HG03378 (cell line): Measurements from ENCODE around the gene TMEM125.

ENCODE experiments used
- ATAC-seq: cut with Tn5 transposase; IDR thresholded peaks from one replicate; pipeline ENCODE4 v1.9.1; 2021; ENCODE audit warnings: mild to moderate bottlenecking, moderate library complexity; ENCODE audit not compliant: unreplicated experiment

Gene TMEM125

GRCh38 chr1:43272576-43273571 is 3.1 kb downstream of the TMEM125 start:
- no peak for ATAC-seq

GRCh38 chr1:43273708-43274107 is 3.9 kb downstream of the TMEM125 start:
- ATAC-seq = no peak

- ATAC-seq = no peak
Observed at GRCh38 chr1:43274125-43274803, 4.5 kb downstream of the TMEM125 start.

DNA sequence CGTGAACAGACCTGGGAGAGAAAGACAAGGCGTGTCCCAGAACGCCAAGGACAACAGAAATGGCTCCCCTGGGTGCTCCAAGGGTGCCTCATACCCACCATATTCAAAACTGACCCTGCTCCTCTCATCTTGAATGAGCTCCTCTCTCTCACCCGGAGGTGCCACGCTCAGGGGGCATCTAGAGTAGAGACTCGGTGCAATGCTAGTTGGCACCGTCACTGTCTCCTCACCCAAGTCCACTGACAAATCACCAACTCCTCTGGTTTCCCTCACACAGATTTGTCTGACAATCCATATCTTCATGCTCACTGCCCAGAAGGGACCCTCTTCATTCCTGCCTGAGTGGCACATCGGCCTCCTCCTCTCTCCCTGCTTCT is 5.0 kb downstream of the TMEM125 start:
- ATAC-seq = no peak

- ATAC-seq = no peak
Observed at GRCh38 chr1:43275826-43276620, 6.2 kb downstream of the TMEM125 start.

DNA sequence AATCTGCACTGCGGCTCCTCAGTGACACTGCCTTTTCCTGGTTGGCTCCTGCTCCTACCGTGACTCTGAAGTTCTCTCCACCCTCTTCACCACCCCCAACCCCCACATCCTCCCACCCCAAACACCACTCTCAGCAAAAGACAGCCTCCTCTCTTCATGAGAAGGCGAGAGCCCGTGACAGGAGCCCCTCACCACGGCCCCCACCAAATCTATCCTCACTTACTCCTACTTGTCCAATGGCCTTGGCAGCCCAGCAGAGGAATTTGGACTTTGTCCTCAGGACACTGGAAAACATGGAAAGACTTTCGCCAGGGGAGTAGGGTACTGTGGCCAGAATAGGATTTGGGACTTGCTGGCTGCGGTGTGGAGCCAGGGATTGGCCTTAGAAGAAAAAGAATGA is 6.9 kb downstream of the TMEM125 start:
- no peak for ATAC-seq

DNA sequence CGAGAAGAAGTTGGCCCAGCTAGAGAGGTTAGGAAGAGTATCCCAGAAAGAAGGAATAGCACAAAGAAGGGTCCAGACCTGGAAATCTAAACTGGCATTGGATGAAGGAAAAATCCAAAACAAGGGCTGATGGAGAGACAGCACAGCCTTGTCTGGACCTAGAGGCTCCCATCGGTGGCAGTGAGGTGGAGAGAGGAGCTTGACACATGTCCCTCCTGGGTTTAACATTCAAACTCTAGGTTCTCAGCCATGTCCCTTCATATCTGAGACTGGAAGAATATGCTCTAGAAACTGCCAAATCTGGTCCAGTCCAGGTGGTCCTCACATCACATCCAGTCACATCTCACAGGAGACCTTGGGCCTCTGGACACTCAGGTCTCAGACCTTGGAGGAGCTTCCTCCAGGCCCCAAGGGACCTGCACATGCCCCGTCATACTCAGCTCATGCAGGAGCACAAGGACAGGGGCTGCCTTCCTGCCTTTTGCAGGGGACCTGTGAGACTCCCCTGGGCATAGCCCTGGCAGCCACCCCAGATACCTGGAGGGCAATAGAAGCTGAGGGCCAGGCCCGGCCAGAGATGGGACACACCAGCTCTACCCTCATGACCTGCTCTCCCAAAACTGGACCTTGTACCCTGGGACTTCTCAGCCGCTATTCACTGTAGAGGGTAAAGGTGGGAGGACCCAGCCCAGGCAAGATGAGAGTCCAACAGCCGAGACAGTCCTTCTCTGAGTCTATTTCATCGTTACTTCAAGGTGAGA is 7.5 kb downstream of the TMEM125 start:
- no peak for ATAC-seq

GRCh38 chr1:43279161-43279560 is 9.4 kb downstream of the TMEM125 start:
- no peak for ATAC-seq

GRCh38 chr1:43279666-43280065 is 9.9 kb downstream of the TMEM125 start:
- no peak for ATAC-seq

DNA sequence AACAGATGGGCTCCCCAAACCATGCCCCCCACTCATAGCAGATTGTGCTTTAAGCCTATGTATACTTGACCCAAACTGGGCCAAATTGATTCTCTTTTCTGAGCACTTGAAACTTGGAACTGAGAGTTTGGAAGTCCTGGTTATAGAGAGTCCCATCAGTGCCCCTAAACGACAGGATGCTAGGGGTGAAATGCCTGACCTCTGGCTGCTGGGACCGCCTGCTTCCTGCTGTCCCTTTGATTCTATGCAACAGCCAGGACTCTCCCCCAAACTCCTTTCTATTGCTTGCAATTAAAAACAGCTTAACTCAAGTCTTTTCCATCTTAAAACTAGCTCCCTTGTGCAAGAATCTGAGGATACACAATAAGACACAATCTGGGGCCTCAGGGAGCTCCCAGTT is 10.9 kb downstream of the TMEM125 start:
- no peak for ATAC-seq

- no peak for ATAC-seq
Observed at GRCh38 chr1:43282220-43283195, 12.7 kb downstream of the TMEM125 start.

- ATAC-seq = no peak
Observed at GRCh38 chr1:43284065-43284464, 14.3 kb downstream of the TMEM125 start.

GRCh38 chr1:43284546-43285110 is 14.8 kb downstream of the TMEM125 start:
- no peak for ATAC-seq

DNA sequence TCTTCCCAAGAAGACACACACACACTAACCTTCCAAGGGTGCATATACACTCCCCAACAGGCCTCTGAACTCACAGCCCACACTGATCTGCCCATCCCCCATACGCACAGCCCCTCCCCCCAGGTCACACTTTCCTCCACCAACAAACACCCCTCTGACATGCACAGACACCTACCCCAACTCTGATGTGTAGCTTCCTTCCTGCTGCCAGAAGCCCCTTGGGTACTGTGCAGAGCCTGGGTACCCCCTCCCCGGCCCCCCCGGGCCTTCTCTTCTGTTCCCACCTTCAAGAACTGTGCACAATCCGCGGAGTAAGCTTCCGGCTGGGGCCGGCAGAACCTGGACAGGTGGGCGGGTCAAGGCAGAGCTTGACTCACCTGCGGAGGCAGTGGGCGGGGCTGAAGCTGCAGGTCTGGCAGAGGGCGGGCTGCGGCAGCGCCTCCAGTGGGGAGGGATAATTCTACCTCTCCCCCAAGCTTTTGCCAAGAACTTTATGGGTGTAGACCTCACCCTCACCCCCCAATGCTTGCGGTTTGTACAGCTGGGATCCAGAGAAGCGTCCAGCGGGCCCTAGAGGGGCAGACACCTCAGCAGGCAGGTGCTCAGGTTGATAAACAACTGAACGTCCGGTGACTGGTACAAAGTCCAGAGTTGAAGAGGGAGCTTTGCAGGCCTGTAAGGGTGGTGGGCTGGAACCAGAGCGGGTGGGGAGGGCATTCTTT is 15.6 kb downstream of the TMEM125 start, which contains the start of gene C1orf210:
TSS of gene C1orf210 (minus strand) at position 313 of the 722 bp plus-strand sequence. CDS start 2,311 bp downstream, outside the sequence.
- no peak for ATAC-seq

DNA sequence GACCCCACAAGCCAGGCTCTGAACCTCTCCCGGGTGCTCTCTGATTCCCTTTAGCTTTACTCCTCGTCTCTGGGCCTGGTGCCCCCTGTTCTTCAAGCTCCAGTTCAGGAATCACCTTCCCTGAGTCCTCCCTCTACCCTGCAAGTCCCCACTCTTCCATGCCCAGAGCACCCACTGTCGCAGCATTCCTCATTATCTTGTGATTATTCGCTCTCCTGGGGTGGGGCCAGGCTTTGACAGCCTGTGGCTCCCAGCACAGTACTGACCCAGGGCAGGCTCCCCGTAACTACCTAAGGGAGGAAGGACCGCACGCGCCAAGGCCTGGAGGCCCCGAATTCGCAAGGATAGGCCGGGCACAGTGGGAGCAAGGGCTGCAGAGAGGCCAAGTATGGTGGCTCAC is 16.3 kb downstream of the TMEM125 start:
- ATAC-seq = no peak

GRCh38 chr1:43286533-43286932 is 16.8 kb downstream of the TMEM125 start:
- ATAC-seq = no peak

DNA sequence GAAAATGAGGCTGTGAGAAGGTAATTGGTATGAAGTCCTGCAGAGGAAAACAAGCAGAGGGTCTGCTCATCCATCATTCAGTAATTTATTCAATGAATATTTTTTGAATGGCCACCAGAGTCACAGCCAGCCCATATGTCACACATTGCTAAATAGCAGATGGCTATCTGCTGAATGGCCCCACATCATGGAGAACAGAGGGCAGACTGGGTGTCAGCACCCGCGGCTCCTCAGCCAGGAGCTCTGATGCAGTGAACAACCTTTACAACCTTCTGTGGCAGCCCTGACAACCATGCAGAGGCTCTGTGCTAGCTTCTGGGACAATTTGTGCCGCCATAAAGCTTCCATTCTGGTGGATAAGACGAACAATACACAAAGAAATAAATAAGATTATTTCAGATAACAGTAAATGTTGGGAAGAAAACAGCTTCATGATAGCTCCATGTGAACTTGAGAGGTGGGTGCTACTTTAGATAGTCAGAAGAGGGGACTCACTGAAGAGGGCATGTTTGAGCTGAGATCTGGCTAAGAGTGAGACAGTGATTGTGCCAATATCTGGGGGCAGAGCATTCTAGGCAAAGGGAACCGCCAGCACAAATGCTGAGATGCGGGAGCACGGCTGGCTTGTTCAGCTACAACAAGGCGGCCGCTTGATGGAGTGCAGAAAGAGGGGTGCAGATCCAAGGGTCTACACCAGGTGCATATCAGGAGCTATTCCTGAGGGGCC is 18.4 kb downstream of the TMEM125 start:
- ATAC-seq = no peak
